HEK293T (cell line): ENCODE data around the gene THRAP3.

Experiments used
- ARNT ChIP-seq: fragments of 450-650 bp; IDR thresholded peaks from 2 replicates; pipeline ENCODE4 v1.6.1; 2017; ENCODE audit warnings: mild to moderate bottlenecking
- BHLHE40 ChIP-seq: fragments of 450-650 bp; IDR thresholded peaks from 2 replicates; pipeline ENCODE4 v1.6.1; 2016; ENCODE audit warnings: mild to moderate bottlenecking, moderate library complexity, borderline replicate concordance
- CTBP1 ChIP-seq: fragments of 450-650 bp; IDR thresholded peaks from 2 replicates; pipeline ENCODE4 v1.6.1; 2016; ENCODE audit warnings: borderline replicate concordance
- FOXA1 ChIP-seq: fragments of 450-650 bp; IDR thresholded peaks from 2 replicates; pipeline ENCODE4 v1.6.1; 2016; ENCODE audit warnings: mild to moderate bottlenecking
- FOXK2 ChIP-seq: fragments of 450-650 bp; IDR thresholded peaks from 2 replicates; pipeline ENCODE4 v1.6.1; 2016; ENCODE audit warnings: mild to moderate bottlenecking
- FOXM1 ChIP-seq: fragments of 450-650 bp; IDR thresholded peaks from 2 replicates; pipeline ENCODE4 v1.6.1; 2017; ENCODE audit warnings: mild to moderate bottlenecking, borderline replicate concordance
- HDGF ChIP-seq: fragments of 450-650 bp; IDR thresholded peaks from 2 replicates; pipeline ENCODE4 v1.6.1; 2017; ENCODE audit warnings: antibody characterized with exemption, borderline replicate concordance
- L3MBTL2 ChIP-seq: fragments of 450-650 bp; conservative IDR thresholded peaks from 2 replicates; pipeline ENCODE4 v1.6.1; 2016; ENCODE audit warnings: mild to moderate bottlenecking
- SP1 ChIP-seq: fragments of 450-650 bp; IDR thresholded peaks from 2 replicates; pipeline ENCODE4 v1.6.1; 2017
- SUZ12 ChIP-seq: fragments of 450-650 bp; IDR thresholded peaks from 2 replicates; pipeline ENCODE4 v1.6.1; 2016; ENCODE audit warnings: mild to moderate bottlenecking
- TARDBP ChIP-seq: fragments of 450-650 bp; IDR thresholded peaks from 2 replicates; pipeline ENCODE4 v1.6.1; 2016
- ZNF384 ChIP-seq: fragments of 450-650 bp; IDR thresholded peaks from 2 replicates; pipeline ENCODE4 v1.6.1; 2016
- TF ChIP-seq, protein P1 (sequence below): fragments of 450-650 bp; IDR thresholded peaks from 2 replicates; pipeline ENCODE4 v1.6.1; 2016

DNA sequence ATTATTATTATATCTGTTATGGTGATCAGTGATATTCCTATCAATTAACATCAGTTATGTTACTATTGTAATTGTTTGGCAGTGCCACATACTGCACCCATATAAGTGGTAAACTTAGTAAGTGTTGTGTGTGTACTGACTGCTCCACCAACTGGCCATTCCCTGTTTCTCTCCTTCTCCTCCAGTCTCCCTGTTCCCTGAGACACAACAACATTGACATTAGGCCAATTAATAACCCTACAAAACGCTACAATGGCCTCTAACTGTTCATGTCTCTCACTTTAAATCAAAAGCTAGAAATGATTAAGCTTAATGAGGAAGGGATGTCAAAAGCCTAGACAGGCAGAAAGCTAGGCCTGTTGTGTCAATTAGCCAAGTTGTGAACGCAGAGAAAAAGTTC is 6.6 kb upstream of the THRAP3 start:
- TF ChIP-seq SP1 = no peak
- TF ChIP-seq FOXA1 = no peak
- no peak for TF ChIP-seq L3MBTL2
- TF ChIP-seq HDGF = no peak
- TF ChIP-seq SUZ12 = no peak
- TF ChIP-seq ARNT = no peak
- TF ChIP-seq CTBP1 = no peak
- TF ChIP-seq, protein P1, sequence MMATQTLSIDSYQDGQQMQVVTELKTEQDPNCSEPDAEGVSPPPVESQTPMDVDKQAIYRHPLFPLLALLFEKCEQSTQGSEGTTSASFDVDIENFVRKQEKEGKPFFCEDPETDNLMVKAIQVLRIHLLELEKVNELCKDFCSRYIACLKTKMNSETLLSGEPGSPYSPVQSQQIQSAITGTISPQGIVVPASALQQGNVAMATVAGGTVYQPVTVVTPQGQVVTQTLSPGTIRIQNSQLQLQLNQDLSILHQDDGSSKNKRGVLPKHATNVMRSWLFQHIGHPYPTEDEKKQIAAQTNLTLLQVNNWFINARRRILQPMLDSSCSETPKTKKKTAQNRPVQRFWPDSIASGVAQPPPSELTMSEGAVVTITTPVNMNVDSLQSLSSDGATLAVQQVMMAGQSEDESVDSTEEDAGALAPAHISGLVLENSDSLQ = no peak
- TF ChIP-seq BHLHE40 = no peak
- no peak for TF ChIP-seq FOXM1
- no peak for TF ChIP-seq ZNF384
- no peak for TF ChIP-seq FOXK2
- no peak for TF ChIP-seq TARDBP
